ENCODE results near the gene MBP. TPM values are rescaled to one million over a fixed set of nuclear protein-coding genes. Genes with fewer than 3 reads are reported as not detected.

MBP gene
- total RNA-seq, 1 donor from 2014 or later = 14.5 TPM

- no peak overlapping the region for H3K27ac Mint-ChIP-seq
- TF ChIP-seq, protein P1, sequence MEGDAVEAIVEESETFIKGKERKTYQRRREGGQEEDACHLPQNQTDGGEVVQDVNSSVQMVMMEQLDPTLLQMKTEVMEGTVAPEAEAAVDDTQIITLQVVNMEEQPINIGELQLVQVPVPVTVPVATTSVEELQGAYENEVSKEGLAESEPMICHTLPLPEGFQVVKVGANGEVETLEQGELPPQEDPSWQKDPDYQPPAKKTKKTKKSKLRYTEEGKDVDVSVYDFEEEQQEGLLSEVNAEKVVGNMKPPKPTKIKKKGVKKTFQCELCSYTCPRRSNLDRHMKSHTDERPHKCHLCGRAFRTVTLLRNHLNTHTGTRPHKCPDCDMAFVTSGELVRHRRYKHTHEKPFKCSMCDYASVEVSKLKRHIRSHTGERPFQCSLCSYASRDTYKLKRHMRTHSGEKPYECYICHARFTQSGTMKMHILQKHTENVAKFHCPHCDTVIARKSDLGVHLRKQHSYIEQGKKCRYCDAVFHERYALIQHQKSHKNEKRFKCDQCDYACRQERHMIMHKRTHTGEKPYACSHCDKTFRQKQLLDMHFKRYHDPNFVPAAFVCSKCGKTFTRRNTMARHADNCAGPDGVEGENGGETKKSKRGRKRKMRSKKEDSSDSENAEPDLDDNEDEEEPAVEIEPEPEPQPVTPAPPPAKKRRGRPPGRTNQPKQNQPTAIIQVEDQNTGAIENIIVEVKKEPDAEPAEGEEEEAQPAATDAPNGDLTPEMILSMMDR (conservative IDR thresholded peaks at IDR 0.05) = no peak
- no peaks in the 10 kb centered on the region for H3K4me1 Mint-ChIP-seq (ENCODE audit: unreplicated experiment)
- H3K27me3 Mint-ChIP-seq = no peaks in the 10 kb centered on the region
- H3K4me3 Mint-ChIP-seq = no peak overlapping the region
- no peak for DNase-seq (ENCODE audit: extremely low spot score, unreplicated experiment)
- H3K36me3 Mint-ChIP-seq = peaks cover 24% of the 10 kb centered on the region
- H3K9me3 Mint-ChIP-seq = no peaks in the 10 kb centered on the region
Measured at GRCh38 chr18:76931171-76931570, 201.4 kb downstream of the MBP start.

Other genes with a start within 250 kb of the MBP start
- gene GALR1, start 117.1 kb upstream of the MBP start, total RNA-seq (ENCODE audit: low replicate concordance) = 0.07 and 0.14 TPM in 2 replicates